NB4 (cell line): ENCODE results near the gene DNAJC15.

Experiments used
- CTCF ChIP-seq: IDR thresholded peaks from one replicate; pipeline ENCODE4 v1.5.1; 2012; ENCODE audit warnings: low read depth, low read length
- MAX ChIP-seq: IDR thresholded peaks from 2 replicates; pipeline ENCODE4 v1.6.1; 2011; ENCODE audit warnings: low read depth, low read length
- POLR2A ChIP-seq: IDR thresholded peaks from 2 replicates; pipeline ENCODE4 v1.6.1; 2011; ENCODE audit warnings: mild to moderate bottlenecking; ENCODE audit not compliant: insufficient read length; ENCODE audit errors: extremely low read depth

GRCh38 chr13:43077461-43077860, 54.1 kb downstream of the DNAJC15 start:
- TF ChIP-seq POLR2A (no peak), CTCF (no peak), MAX (no peak)
